NCI-H69 (cell line): ENCODE data around the gene ACOX2.

Experiments used
- DNase-seq: peaks from one replicate; lab custom pipeline; 2025; lab: John Stamatoyannopoulos, UW

The ACOX2 gene

GRCh38 chr3:58507356-58508078 is 29.5 kb downstream of the ACOX2 start:
- no peak for DNase-seq

DNA sequence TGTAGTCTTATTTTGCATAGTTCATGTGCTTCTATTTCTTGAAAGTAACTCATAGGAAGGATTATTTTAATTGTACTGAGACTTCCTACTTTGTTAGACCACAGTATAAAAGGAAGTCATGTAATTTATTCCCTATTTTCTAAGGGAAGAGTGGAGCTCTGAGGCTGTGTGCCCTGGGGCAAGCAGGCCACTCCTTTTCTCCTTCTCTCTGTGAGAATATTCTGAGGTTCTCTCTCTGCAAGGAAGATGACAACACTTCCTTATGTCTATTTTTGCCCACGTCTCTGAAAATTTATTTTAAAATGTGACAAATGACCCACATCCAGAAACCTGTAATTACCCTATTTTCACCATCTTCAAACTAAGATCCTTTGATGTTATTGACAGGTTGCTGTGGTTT is 34.1 kb downstream of the ACOX2 start:
- DNase-seq, result peak; percentile 12

DNA sequence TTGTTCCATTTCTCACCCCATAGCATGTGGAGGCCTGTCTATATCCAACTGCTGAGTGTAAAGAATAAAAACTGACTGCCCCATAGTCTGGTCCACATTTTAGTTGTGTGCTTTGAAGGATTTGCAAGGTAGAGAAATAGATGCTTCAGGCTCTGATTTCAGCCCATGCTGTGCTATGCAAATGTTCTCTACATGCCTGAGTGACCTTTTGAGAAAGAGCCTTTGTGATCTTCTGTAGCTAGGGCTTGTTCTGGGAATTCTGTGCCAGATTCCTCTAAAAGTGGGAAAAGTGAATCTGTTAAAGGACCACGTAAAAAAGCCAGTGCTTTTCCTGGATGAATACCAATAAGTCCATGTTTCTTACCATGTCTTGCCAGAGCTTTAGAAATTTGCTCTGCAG is 39.9 kb downstream of the ACOX2 start:
- peak; percentile 91 for DNase-seq

- DNase-seq, result peak; percentile 26
Observed at GRCh38 chr3:58496206-58496857, 40.7 kb downstream of the ACOX2 start.

DNA sequence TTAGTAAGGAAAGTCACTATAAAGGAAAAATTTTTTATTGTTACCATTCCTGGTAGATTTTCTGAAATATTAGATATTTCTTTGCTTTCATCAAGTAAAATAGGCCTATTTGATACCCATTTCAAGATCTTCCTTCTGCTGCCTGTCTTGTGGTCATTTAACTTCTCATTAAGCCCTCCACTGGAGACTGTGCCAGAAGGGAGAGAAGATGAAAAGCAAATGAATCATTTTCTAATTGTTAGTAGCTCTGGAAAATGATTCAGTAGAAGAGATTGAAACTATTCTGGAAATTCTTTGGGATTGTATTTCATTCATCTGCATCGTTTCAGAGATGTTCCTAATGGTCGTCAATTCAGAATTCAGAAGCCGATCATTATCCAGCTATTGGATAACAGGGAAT is 41.9 kb downstream of the ACOX2 start:
- DNase-seq, result peak; percentile 47

GRCh38 chr3:58494107-58494506 is 42.9 kb downstream of the ACOX2 start:
- DNase-seq, result no peak

DNA sequence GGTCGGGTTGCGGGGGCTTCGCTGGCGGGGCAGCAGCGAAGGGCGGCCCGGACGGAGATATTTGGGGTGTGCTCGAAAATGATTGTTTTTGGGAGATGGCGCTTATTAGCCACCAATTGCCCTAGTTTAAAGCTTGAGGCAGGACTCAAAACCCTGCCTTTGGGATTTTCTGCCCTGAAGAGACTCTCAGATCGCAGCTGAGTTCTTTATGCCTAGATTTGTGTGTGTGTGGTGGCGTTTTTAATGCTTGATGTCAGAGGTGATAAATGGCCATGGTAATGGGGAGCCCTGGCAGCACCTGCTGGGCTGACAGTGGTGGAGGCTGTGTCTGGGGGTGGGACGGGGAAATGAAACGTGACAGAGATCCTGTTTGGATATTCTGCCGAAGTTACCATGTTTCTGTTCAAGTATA is 44.5 kb downstream of the ACOX2 start:
- DNase-seq, result peak; percentile 56

DNA sequence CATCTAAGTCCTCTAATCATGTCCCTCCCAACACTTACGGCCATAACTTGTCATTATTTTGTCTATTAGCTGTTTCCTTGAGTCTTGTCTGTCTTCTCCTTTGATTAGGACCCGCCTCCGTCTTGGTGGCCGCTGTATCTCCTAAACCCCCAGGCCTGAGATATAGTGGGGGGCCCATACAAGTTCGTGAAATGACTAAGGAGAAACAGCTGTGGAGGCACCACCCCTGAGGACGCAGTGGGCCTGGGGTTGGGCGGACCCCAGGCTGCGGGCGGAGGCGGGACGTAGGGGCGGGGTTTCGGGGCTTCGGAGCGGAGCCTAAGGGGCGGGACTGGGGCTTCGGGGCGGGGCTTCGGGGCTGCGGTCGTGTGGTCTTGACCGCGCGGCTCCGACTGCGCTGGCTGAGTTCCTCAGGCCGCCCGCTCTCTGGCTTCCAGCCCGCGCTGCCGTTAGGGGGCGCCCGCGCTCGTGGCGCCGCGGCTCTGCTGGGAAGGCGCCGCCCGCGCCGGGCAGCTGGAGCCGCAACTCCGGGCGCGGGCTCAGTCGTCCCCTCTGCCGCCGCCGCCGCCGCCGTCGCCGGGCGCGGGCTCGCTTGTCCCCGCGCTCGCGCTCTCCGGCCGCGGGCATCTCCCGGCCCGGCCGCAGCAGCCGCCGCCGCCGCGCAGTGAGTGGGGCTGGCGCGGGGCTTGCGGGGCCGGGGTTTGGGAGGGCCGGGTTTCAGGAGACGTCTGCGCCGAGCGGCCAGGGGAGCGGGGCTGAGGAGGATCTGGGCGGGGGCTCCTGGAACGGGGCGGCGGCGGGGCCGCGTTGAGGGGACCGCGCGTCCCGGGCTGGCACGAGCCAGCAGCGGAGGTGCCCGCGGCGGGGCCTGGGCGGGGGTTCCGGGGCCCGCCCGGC is 45.2 kb downstream of the ACOX2 start, which contains the start of gene KCTD6:
Gene KCTD6, plus strand, starts transcription at position 591 of the 897 bp plus-strand sequence. CDS start 6,660 bp downstream, outside the sequence.
- DNase-seq, result peak; percentile 90

- DNase-seq, result no peak
Observed at GRCh38 chr3:58490860-58491501, 46.0 kb downstream of the ACOX2 start.

DNA sequence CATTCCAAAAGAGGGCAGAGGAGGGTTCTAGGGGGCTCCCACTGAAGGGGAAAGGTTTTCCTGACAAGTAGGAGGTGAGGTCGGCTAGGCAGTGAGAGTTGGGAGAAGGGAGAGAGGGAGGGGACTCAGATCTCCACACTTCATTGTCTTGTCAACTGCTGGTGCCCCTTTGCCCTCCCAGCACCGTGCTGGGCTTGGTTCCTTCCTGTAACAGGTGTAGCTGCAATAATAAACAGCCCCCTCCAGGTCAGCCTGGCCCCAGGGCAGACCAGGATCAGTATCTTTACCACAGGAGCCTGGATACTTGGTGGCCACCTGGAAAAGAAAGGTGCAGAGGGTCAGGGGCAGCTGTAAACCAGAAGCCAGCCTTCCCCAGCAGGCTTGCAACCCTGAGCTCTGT is 48.0 kb downstream of the ACOX2 start:
- peak; percentile 51 for DNase-seq

GRCh38 chr3:58487140-58487886 is 49.7 kb downstream of the ACOX2 start:
- no peak for DNase-seq

- no peak for DNase-seq
Observed at GRCh38 chr3:58485801-58486435, 51.1 kb downstream of the ACOX2 start.

DNA sequence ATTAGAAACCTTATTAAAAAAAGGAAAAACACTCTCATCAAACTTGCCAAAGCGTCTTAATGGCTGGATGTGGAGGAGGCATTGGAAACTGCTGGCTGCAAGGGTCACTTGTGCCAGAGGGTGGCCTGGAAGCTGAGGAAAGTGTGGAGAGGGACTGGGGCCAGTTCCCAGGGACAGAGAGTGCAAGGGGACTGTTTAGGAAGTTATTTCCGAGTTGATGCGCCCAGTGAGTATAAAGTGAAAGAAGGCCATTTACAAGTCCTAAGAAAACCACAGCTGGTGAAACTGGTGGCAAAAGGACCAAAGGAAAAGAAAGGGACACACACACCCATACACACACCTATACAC is 52.3 kb downstream of the ACOX2 start:
- no peak for DNase-seq

DNA sequence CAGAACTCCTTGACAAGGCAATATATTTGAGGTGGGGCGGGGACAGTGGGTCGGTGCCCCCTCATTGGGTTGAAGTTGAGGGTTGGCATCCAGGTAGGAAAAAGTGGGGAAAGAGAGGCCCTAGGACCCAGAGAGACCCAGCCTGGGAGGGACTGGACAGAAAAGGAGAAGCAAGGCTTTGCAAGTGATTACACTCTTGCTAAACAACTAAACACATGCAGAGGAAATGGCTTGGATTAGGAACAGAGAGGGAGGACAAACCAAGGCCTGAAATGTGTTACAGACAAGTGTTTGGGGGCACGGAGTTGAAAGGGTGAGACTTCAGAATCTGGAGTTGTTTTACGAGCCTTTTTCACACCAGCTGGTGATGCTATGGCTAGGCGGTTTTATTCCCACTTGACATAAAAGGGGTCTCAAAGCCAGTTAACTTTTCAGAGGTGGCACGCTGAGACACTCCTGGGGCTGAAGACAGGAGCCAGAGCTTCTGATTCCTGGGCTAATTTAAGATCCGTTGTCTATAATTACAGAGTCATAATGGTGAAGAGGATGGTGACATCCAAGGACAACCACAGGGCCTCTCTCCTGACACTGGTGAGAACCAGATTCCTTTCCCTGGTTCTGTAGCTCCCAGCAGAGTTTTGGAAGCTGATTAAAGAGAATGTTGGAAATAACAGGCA is 52.8 kb downstream of the ACOX2 start:
- DNase-seq, result no peak

- no peak for DNase-seq
Observed at GRCh38 chr3:58482917-58483636, 53.9 kb downstream of the ACOX2 start.

DNA sequence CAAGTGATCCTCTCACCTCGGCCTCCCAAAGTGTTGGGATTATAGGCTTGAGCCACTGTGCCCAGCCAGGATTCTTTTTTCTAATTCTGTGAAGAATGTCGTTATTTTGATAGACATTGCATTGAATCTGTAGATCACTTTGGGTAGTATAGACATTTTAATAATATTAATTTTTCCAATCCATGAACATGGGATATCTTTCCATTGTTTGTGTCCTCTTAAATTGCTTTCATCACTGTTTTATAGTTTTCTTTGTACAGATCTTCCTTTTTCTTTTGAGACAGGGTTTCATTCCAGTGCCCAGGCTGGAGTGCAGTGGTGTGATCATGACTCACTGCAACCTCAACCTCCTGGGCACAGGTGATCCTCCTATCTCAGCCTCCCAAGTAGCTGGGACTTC is 56.7 kb downstream of the ACOX2 start:
- no peak for DNase-seq

GRCh38 chr3:58478781-58479180 is 58.2 kb downstream of the ACOX2 start:
- DNase-seq, result no peak

DNA sequence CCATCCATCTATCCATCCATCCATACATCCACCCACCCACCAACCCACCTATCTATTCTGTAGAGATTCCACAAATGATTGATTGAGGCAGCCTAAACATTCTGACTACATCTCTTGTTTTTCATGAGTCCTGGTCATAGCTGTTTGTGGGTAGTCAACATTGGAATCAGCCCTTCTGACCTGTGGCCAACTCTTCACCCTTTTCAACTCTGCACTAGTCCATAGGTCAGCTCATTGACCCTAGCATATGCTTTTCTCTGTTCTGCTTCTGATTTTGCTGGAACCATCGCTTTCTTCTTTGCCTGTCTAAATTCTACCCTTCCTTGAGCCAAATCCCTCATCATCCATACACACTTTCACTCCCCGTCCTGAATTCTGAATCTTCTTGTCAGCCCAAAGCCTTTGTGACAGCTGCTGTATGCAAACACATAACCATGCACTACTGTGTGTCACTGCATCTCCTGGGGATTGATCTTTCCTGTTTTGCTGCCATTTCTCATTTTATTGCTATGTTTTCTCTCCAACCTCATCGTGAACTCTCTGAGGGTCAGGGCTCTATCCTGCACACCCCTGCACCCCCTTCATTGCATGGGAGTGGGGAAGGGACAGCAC is 61.9 kb downstream of the ACOX2 start:
- no peak for DNase-seq

DNA sequence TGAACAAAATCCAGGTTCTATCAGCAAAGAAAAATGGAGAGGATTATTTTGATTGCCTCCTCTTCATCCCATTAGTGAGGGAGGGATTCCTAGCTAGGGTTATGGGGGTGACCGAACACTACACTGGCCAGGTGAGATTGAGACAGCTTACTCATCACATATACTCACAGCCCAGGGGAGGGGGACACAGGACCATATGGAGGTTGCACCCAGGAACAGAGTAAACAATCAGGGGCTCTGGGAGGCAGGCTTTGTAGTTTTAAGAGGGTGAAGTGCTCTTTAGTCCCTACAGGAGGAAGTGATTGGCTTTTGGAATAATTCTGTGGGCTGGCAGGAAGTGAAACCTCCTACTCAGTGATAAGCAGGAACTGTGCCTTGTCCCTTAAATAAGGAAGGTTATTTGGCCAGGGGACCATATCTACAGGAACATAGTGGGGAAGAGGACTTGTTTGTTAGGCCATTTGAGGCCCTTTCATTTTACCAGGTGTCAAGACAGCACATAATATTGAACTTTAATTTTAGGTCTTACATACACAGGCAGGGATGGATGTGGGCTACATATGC is 62.6 kb downstream of the ACOX2 start:
- peak; percentile 64 for DNase-seq
